ENCODE results near the gene CCDC169. TPM values are rescaled to one million over a fixed set of nuclear protein-coding genes. Genes with fewer than 3 reads are reported as not detected.

CCDC169 gene
- total RNA-seq, 1 donor from 2014 or later: 0.43 TPM

GRCh38 chr13:36275190-36276002 lies 22.2 kb downstream of the CCDC169 start:
- Mint-ChIP-seq H3K4me3 (ENCODE audit: unreplicated experiment) (no peak overlapping the region), H3K27ac (ENCODE audit: unreplicated experiment) (no peak overlapping the region), H3K4me1 (ENCODE audit: unreplicated experiment) (peaks cover 13% of the 10 kb centered on the region), H3K27me3 (ENCODE audit: unreplicated experiment) (peaks cover 28% of the 10 kb centered on the region), H3K9me3 (ENCODE audit: unreplicated experiment) (peaks cover 3% of the 10 kb centered on the region), H3K36me3 (ENCODE audit: unreplicated experiment) (no peaks in the 10 kb centered on the region)
- no peak for DNase-seq (ENCODE audit: extremely low spot score, unreplicated experiment)
- TF ChIP-seq, protein P1, sequence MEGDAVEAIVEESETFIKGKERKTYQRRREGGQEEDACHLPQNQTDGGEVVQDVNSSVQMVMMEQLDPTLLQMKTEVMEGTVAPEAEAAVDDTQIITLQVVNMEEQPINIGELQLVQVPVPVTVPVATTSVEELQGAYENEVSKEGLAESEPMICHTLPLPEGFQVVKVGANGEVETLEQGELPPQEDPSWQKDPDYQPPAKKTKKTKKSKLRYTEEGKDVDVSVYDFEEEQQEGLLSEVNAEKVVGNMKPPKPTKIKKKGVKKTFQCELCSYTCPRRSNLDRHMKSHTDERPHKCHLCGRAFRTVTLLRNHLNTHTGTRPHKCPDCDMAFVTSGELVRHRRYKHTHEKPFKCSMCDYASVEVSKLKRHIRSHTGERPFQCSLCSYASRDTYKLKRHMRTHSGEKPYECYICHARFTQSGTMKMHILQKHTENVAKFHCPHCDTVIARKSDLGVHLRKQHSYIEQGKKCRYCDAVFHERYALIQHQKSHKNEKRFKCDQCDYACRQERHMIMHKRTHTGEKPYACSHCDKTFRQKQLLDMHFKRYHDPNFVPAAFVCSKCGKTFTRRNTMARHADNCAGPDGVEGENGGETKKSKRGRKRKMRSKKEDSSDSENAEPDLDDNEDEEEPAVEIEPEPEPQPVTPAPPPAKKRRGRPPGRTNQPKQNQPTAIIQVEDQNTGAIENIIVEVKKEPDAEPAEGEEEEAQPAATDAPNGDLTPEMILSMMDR (IDR thresholded peaks at IDR 0.05): peak; percentile 77

GRCh38 chr13:36273431-36273830 lies 24.2 kb downstream of the CCDC169 start:
- DNase-seq (ENCODE audit: extremely low spot score, unreplicated experiment): no peak
- Mint-ChIP-seq H3K4me1 (ENCODE audit: unreplicated experiment) (peaks cover 13% of the 10 kb centered on the region), H3K4me3 (ENCODE audit: unreplicated experiment) (no peak overlapping the region), H3K27ac (ENCODE audit: unreplicated experiment) (peak overlapping the region; percentile 36), H3K27me3 (ENCODE audit: unreplicated experiment) (peaks cover 27% of the 10 kb centered on the region), H3K36me3 (ENCODE audit: unreplicated experiment) (no peaks in the 10 kb centered on the region), H3K9me3 (ENCODE audit: unreplicated experiment) (peaks cover 7% of the 10 kb centered on the region)
- TF ChIP-seq, protein P1 (IDR thresholded peaks at IDR 0.05): no peak

GRCh38 chr13:36261976-36262375 lies 35.6 kb downstream of the CCDC169 start:
- TF ChIP-seq, protein P1 (IDR thresholded peaks at IDR 0.05): no peak
- H3K4me1 Mint-ChIP-seq (ENCODE audit: unreplicated experiment): peaks cover 7% of the 10 kb centered on the region
- no peaks in the 10 kb centered on the region for H3K9me3 Mint-ChIP-seq (ENCODE audit: unreplicated experiment)
- no peak overlapping the region for H3K4me3 Mint-ChIP-seq (ENCODE audit: unreplicated experiment)
- H3K27ac Mint-ChIP-seq (ENCODE audit: unreplicated experiment): no peak overlapping the region
- H3K27me3 Mint-ChIP-seq (ENCODE audit: unreplicated experiment): peaks cover 38% of the 10 kb centered on the region
- H3K36me3 Mint-ChIP-seq (ENCODE audit: unreplicated experiment): no peaks in the 10 kb centered on the region
- DNase-seq (ENCODE audit: extremely low spot score, unreplicated experiment): no peak

- peaks cover 32% of the 10 kb centered on the region for H3K27me3 Mint-ChIP-seq (ENCODE audit: unreplicated experiment)
- no peak for DNase-seq (ENCODE audit: extremely low spot score, unreplicated experiment)
- H3K9me3 Mint-ChIP-seq (ENCODE audit: unreplicated experiment): no peaks in the 10 kb centered on the region
- no peak overlapping the region for H3K4me3 Mint-ChIP-seq (ENCODE audit: unreplicated experiment)
- TF ChIP-seq, protein P1 (IDR thresholded peaks at IDR 0.05): no peak
- no peak overlapping the region for H3K27ac Mint-ChIP-seq (ENCODE audit: unreplicated experiment)
- H3K4me1 Mint-ChIP-seq (ENCODE audit: unreplicated experiment): peaks cover 7% of the 10 kb centered on the region
- no peaks in the 10 kb centered on the region for H3K36me3 Mint-ChIP-seq (ENCODE audit: unreplicated experiment)
Observed at GRCh38 chr13:36261011-36261410, 36.6 kb downstream of the CCDC169 start.

DNA sequence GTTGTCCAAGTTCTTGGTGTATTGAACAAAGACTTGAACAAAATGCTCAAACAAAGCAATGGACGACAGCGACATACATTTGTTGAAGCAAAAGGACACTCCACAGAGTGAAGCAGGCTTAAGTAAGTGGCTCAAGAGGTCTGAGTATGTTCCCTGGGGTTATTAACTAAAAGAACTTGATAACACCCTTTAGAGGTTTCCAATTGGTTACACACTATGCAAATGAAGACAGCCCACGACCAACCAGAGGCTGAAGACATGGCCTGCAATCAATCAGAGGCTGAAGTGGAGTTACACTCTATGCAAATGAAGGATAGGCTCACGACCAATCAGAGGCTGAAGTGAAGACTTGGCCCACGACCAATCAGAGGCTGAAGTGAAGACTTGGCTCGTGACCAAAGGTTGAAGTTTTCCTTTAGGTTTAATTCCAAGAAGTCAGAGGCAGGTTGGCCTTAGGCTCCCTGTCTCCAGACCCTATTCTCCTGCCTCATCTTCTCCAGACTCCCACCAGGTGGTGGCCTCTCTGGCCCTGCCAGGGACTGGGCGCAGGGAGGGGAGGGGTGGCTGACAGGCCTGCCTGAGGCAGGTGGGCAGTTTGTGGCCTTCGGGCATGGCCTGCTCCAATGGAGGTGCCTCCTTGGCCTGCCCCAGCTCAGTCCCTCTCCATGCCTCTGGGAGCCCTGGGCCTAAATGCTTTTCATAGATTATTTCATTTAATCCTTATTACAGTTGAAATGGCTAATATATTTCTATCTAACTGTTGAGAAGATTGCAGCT lies 38.1 kb downstream of the CCDC169 start:
- DNase-seq (ENCODE audit: extremely low spot score, unreplicated experiment): no peak
- Mint-ChIP-seq H3K4me1 (ENCODE audit: unreplicated experiment) (peaks cover 7% of the 10 kb centered on the region), H3K9me3 (ENCODE audit: unreplicated experiment) (no peaks in the 10 kb centered on the region), H3K4me3 (ENCODE audit: unreplicated experiment) (no peak overlapping the region), H3K27me3 (ENCODE audit: unreplicated experiment) (peaks cover 20% of the 10 kb centered on the region), H3K27ac (ENCODE audit: unreplicated experiment) (no peak overlapping the region), H3K36me3 (ENCODE audit: unreplicated experiment) (no peaks in the 10 kb centered on the region)
- TF ChIP-seq, protein P1 (IDR thresholded peaks at IDR 0.05): no peak
